Measurements from ENCODE around the gene NLRP4.

- TF ChIP-seq POLR2A (IDR thresholded peaks at IDR 0.05) = no peak
- TF ChIP-seq, protein P1, sequence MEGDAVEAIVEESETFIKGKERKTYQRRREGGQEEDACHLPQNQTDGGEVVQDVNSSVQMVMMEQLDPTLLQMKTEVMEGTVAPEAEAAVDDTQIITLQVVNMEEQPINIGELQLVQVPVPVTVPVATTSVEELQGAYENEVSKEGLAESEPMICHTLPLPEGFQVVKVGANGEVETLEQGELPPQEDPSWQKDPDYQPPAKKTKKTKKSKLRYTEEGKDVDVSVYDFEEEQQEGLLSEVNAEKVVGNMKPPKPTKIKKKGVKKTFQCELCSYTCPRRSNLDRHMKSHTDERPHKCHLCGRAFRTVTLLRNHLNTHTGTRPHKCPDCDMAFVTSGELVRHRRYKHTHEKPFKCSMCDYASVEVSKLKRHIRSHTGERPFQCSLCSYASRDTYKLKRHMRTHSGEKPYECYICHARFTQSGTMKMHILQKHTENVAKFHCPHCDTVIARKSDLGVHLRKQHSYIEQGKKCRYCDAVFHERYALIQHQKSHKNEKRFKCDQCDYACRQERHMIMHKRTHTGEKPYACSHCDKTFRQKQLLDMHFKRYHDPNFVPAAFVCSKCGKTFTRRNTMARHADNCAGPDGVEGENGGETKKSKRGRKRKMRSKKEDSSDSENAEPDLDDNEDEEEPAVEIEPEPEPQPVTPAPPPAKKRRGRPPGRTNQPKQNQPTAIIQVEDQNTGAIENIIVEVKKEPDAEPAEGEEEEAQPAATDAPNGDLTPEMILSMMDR (IDR thresholded peaks at IDR 0.05) = no peak
Measured at GRCh38 chr19:55877211-55877610, 40.9 kb downstream of the NLRP4 start.

Data from tibial nerve (tissue), 3 donors.